ENCODE measurements around the gene MRPS2. TPM values are rescaled to one million over a fixed set of nuclear protein-coding genes. Genes with fewer than 3 reads are reported as not detected.
"Not testable (repeated sequence)": the region's sequence is repeated elsewhere in the genome, so short reads cannot be mapped to it uniquely, and the experiment has no call there.

The MRPS2 gene
- total RNA-seq, 2 experiments from 2014 or later, result 29.3 to 30.1 TPM

DNA sequence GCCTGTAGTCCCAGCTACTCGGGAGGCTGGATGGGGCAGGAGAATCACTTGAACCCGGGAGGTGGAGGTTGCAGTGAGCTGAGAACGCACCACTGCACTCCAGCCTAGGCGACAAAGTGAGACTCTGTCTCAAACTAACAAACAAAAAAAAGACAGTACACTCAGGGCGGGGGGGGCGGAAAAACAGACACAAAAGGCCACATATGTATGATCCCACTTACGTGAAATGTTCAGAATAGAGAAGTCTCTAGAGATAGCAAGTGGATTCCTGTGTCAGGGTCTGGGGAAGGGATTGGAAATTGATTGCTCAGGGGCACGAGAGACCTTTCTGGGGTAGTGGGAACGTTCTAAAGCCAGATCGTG lies 11.7 kb downstream of the MRPS2 start:
- Mint-ChIP-seq H3K4me1 (peaks cover 6% of the 10 kb centered on the region), H3K4me3 (no peak overlapping the region), H3K27ac (no peak overlapping the region), H3K27me3 (peaks cover 9% of the 10 kb centered on the region), H3K36me3 (no peaks in the 10 kb centered on the region), H3K9me3 (no peaks in the 10 kb centered on the region)
- no peak for DNase-seq
- POLR2A ChIA-PET, result no interaction called here
- no peak for ATAC-seq (ENCODE audit: low read depth)

DNA sequence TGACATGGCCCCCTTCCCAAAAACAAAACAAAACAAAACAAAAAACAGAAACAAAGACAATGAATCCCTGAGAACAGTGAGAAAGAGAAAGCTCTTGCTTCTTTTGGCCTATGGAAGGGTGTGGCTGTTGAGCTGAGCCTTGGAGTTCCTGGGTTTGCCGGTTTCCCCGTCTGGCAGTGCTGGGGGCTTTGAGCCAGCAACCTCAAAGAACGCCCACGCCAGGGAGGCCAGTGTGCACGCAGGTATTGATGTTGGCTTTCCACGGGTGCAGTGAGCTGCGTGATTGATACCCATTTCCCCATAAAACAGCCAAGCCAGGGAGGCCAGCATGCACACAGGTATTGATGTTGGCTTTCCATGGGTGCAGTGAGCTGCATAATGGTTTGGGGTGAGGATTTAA lies 12.4 kb downstream of the MRPS2 start:
- Mint-ChIP-seq H3K27ac (no peak overlapping the region), H3K4me1 (peaks cover 6% of the 10 kb centered on the region), H3K36me3 (no peaks in the 10 kb centered on the region), H3K27me3 (peaks cover 15% of the 10 kb centered on the region), H3K9me3 (no peaks in the 10 kb centered on the region), H3K4me3 (no peak overlapping the region)
- POLR2A ChIA-PET, result no interaction called here
- DNase-seq, result no peak
- ATAC-seq (ENCODE audit: low read depth), result no peak

DNA sequence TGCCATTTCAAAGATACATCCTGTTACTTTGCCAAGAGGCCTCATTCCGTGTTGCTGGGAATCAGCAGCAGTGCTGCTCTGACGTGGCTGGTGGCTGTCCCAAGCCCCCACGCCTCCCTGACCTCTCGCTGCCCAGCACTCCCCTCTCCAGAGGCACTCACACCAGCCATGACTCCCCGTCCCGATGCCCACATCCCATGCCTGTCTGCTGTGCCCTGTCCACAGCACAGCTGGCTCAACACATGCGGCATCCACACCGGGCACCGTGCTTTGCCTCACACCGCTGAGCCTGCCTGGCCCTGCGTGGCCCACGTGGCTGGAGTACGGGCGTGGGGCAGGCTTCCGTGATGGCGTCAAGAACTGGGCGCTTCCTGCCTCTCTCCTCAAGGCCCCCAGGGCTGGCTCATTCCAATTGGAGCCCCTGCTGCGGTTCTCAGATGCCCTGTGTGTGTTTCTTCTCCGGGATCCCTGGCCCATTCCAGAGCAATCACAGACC lies 12.9 kb downstream of the MRPS2 start:
- Mint-ChIP-seq H3K4me1 (peaks cover 6% of the 10 kb centered on the region), H3K27me3 (peaks cover 18% of the 10 kb centered on the region), H3K27ac (no peak overlapping the region), H3K4me3 (no peak overlapping the region), H3K9me3 (no peaks in the 10 kb centered on the region), H3K36me3 (no peaks in the 10 kb centered on the region)
- ATAC-seq (ENCODE audit: low read depth) (no peak), DNase-seq (no peak)
- POLR2A ChIA-PET, result no interaction called here

DNA sequence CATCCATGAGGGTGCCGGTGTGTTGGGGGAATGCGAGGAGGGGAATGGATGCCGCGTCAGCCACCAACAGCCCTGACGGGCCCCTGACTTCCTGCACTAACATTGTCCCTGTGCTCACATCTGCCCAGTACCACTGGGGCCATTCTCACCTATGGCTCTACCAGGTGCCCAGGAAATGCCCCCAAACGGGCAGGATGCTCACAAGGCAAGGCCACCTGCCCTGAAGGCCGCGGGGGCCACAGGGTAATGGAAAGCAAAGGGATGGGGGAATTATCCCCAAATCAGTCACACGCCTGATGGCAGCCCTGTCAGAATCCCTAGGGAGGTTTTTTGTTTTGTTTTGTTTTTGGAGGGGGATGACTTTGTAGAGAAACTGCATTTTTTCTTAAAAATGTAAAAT lies 13.4 kb downstream of the MRPS2 start:
- H3K9me3 Mint-ChIP-seq; H3K4me1 Mint-ChIP-seq; H3K27ac Mint-ChIP-seq; H3K36me3 Mint-ChIP-seq; ATAC-seq (ENCODE audit: low read depth); DNase-seq; H3K4me3 Mint-ChIP-seq; POLR2A ChIA-PET: not testable (repeated sequence)
- H3K27me3 Mint-ChIP-seq, result peaks cover 19% of the 10 kb centered on the region

DNA sequence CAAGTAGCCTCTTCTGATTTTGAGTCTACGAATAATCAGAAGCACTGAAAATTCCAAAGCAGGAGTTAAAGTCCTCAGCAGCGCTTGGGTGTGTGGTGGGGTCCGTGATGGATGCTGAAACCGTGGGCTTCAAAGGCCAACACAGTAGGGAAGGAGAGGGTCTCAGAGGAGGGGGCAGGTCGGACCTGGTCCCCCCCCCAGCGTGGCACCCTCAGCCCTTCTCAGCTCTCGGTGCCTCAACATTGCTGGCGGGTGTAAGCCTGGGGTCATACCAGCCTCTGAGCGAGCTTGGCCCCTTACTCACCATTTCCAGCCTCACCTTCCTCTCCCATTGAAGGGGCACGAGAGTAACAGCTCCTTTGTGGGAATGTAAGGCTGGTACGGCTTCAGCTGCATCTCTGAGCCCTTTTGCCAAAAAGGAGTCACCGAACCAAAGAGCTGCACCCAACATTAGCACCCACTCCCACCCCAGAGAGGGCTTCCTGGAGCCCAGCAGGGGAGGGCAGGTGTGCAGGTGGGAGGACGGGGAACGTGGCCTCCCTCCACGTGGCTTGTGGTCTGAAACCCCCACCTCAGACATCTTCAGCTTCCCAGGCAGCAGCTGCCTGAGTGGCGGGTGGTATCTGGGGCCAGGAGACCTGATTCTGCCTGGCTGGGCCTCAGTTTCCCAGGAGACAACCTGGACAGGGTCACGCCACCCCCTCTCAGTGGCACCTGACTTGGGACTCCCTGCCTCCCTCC lies 14.0 kb downstream of the MRPS2 start:
- Mint-ChIP-seq H3K27ac (no peak overlapping the region), H3K4me3 (no peak overlapping the region), H3K27me3 (peaks cover 20% of the 10 kb centered on the region), H3K9me3 (no peaks in the 10 kb centered on the region), H3K36me3 (no peaks in the 10 kb centered on the region), H3K4me1 (peaks cover 6% of the 10 kb centered on the region)
- ATAC-seq (ENCODE audit: low read depth) (no peak), DNase-seq (no peak)
- POLR2A ChIA-PET, result no interaction called here

DNA sequence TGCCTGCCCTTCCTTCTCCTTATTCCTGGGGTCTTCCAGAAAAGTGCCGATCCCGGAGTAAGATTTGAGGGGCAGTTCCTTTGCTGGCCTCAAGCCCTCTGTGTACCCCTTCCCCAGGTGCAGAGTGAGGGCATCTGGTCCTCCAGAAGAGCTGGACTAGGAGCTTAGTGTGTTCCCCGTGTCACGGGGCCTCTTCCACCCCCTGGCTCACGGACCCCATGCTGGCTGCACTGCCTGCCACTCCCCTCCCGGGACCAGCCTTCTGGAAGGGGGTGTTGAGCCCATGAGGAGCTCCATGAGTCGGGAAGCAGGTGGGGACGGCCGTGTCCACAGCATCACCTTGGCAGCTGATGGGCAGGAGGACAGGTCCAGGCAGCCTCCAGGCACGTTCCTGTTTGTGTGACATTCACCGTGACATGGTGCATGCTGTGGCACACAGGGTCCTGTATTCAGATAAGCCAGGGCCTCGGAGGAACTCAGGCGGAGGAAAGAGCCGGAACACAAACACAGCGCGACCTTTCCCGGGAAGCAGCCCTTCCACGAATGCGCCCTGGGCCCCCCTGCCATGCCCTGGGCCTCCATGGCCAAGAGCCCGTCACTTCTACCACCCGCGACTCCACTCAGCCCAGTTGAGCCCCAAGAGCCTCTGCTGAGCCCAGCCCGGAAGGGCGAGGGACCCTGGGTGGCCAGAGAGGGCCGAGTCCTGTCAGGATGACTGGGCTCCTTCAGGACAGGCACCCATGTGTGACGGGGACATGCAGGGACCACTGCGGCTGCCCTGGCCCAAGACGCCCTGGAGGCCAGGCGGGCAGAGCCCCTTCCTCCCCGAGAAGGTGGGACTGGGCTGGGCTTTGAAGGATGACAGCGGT lies 14.8 kb downstream of the MRPS2 start:
- Mint-ChIP-seq H3K4me3 (no peak overlapping the region), H3K27me3 (peaks cover 15% of the 10 kb centered on the region), H3K36me3 (no peaks in the 10 kb centered on the region), H3K4me1 (peaks cover 6% of the 10 kb centered on the region), H3K9me3 (no peaks in the 10 kb centered on the region), H3K27ac (no peak overlapping the region)
- POLR2A ChIA-PET, result no interaction called here
- no peak for ATAC-seq (ENCODE audit: low read depth)
- DNase-seq, result no peak

DNA sequence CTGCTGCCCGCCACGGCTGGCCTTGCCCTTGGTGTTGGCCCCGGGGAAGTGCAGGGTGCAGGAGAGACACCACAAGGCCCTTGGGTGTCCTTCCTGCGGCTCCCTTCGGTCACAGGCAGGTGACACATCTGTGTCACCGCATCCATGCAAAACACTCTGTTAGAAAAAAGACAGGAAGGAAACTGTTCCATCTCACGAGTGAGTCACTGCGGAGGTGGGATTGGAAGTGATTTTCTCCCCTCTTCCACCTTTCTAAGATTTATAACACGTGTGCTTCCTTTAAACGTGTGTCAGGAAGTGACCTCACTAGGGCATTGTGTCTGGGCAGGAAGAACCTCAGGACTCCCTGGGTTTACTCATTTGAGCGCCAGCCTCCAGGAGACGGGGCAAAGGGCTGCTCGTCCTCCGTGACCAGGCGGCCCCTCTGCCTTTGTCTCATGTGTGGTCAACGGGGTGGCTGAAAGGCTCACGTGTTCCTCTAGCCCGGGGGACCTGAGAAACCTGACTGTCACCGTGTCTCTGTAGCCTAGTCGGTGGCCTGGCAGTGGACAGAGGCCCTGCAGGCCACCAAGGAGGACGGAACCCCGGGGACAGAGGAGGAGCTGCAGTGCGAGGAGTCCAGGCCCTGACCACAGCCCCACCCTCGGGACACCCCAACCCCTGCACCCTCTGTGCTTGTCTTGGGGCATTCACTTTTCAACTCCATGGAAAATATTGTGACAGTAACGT lies 15.8 kb downstream of the MRPS2 start:
- Mint-ChIP-seq H3K4me3 (no peak overlapping the region), H3K27ac (no peak overlapping the region), H3K27me3 (peaks cover 17% of the 10 kb centered on the region), H3K9me3 (no peaks in the 10 kb centered on the region), H3K4me1 (peaks cover 6% of the 10 kb centered on the region), H3K36me3 (no peaks in the 10 kb centered on the region)
- ATAC-seq (ENCODE audit: low read depth) (peak; percentile 30), DNase-seq (no peak)
- POLR2A ChIA-PET, result no interaction called here

DNA sequence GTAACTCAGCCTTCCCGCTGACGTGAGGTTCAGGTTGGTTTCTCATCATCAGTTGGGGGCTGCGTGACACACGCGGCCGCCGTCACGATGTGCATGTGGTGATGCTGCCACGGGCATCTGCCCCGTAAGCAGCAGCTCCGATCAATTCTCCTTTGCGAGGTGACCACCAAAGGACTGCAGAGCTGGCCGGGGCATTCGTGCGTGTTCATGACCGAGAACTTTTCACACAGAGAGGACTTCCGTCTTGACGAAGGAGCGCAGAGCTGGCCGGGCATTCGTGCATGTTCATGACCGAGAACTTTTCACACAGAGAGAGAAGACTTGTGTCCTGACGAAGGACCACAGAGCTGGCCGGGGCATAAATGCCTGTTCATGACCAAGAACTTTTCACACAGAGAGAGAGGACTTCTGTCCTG lies 16.9 kb downstream of the MRPS2 start:
- peaks cover 17% of the 10 kb centered on the region for H3K27me3 Mint-ChIP-seq
- no peak for ATAC-seq (ENCODE audit: low read depth)
- H3K4me3 Mint-ChIP-seq, result no peak overlapping the region
- DNase-seq, result no peak
- no peaks in the 10 kb centered on the region for H3K36me3 Mint-ChIP-seq
- H3K9me3 Mint-ChIP-seq, result no peaks in the 10 kb centered on the region
- no peak overlapping the region for H3K27ac Mint-ChIP-seq
- POLR2A ChIA-PET, result no interaction called here
- peaks cover 3% of the 10 kb centered on the region for H3K4me1 Mint-ChIP-seq

DNA sequence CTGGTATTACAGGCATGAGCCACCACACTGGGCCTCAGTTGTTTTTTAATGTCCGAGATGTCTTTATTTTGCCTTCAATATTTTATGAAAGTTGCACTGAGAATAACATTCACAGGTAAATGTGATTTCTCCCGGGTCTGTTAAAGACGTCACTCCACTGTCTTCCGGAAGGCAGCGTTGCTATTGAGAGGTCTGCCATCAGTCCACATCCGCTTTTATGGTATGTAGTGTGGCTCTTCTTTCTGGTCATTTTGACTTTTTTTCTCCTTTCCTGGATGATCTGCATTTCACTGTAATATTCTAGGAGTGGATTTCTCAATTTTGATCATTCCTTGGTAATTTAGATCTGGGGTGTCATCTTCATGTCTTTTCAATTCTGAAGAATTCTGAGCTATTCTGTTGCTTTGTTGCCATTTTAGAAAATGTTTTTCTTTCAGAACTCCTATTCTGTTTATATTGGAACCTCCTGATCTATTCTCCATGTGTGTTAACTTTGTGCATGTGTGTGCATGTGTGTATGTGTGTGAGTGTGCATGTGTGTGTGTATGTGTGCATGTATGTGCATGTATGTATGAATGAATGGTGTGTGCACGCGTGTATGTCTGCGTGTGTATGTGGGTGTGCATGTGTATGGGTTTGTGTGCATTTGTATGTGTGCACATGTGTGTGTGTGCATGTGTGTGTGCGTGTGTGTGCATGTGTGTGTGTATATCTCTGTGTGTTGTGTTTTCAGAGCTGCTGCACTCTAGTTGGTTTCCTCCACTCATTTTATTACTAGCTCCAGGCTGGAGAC lies 18.9 kb downstream of the MRPS2 start:
- POLR2A ChIA-PET, result no interaction called here
- ATAC-seq (ENCODE audit: low read depth) (no peak), DNase-seq (no peak)
- H3K9me3 Mint-ChIP-seq, result no peaks in the 10 kb centered on the region
- H3K4me3 Mint-ChIP-seq, result no peak overlapping the region
- H3K4me1 Mint-ChIP-seq, result peaks cover 3% of the 10 kb centered on the region
- no peaks in the 10 kb centered on the region for H3K36me3 Mint-ChIP-seq
- no peak overlapping the region for H3K27ac Mint-ChIP-seq
- H3K27me3 Mint-ChIP-seq, result peaks cover 17% of the 10 kb centered on the region

DNA sequence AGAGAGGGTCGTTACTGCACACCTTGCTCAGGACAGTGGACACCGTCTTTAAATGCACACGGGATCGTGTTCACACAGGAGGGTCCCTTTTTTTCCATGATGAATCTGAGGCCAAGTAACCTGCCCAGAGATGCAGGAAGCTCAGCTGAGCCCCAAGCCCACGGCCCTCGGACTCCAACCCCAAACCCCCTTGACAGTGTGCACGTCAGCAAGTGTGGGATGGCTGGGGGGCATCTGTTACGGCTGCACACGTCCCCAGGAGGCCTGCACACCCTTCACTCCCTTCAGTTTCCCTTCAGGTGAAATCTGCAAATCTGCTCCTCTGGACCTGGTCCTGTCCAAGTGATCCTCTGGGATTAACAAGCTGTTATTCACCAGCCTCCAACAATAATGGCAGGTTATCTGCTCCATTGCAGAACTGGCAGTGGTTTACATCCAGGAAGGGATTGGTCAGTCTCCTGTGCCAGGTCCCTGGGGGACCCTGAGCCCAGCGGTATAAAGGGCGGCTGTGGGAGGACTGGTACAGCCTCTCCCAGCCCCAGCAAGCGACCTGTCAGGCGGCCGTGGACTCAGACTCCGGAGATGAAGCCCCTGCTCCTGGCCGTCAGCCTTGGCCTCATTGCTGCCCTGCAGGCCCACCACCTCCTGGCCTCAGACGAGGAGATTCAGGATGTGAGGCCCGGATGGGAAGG lies 20.6 kb downstream of the MRPS2 start, which contains the start of gene LCN1:
TSS of gene LCN1 (plus strand) at position 525 of the 692 bp plus-strand sequence. CDS start at position 583, 58 bp downstream.
- Mint-ChIP-seq H3K4me3 (no peak within 1 kb of the TSS), H3K27ac (no peak within 1 kb of the TSS), H3K9me3 (no peaks in the 10 kb centered on the region), H3K27me3 (peaks cover 17% of the 10 kb centered on the region), H3K4me1 (peaks cover 2% of the 10 kb centered on the region), H3K36me3 (no peaks in the 10 kb centered on the region)
- ATAC-seq (ENCODE audit: low read depth) (no peak), DNase-seq (no peak)
- POLR2A ChIA-PET, result no interaction called here

DNA sequence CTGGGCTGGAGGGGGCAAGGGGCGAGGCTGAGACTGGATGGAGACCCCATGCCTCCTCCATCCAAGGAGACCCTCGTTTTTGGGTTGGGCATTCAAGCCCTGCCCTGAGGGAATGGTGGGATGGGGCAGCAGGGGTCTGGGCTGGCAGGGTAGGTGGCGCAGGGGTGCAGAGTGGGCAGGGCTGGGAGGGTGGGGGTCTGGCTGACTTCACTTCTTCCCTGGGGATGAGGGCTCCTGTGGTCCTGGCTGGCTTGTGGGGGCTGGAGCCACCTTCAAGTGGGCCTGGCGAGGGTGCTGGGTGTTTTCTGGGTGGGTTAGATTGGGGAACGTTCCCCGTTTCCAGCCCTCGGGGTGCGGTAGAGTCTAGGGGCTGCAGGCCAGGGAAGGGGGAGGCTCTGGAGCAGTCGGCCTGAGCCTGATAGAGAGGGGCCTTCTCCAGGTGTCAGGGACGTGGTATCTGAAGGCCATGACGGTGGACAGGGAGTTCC lies 21.2 kb downstream of the MRPS2 start:
- H3K4me3 Mint-ChIP-seq, result no peak overlapping the region
- POLR2A ChIA-PET, result no interaction called here
- no peaks in the 10 kb centered on the region for H3K9me3 Mint-ChIP-seq
- no peaks in the 10 kb centered on the region for H3K4me1 Mint-ChIP-seq
- peaks cover 17% of the 10 kb centered on the region for H3K27me3 Mint-ChIP-seq
- no peak for DNase-seq
- no peak overlapping the region for H3K27ac Mint-ChIP-seq
- ATAC-seq (ENCODE audit: low read depth), result no peak
- H3K36me3 Mint-ChIP-seq, result no peaks in the 10 kb centered on the region

DNA sequence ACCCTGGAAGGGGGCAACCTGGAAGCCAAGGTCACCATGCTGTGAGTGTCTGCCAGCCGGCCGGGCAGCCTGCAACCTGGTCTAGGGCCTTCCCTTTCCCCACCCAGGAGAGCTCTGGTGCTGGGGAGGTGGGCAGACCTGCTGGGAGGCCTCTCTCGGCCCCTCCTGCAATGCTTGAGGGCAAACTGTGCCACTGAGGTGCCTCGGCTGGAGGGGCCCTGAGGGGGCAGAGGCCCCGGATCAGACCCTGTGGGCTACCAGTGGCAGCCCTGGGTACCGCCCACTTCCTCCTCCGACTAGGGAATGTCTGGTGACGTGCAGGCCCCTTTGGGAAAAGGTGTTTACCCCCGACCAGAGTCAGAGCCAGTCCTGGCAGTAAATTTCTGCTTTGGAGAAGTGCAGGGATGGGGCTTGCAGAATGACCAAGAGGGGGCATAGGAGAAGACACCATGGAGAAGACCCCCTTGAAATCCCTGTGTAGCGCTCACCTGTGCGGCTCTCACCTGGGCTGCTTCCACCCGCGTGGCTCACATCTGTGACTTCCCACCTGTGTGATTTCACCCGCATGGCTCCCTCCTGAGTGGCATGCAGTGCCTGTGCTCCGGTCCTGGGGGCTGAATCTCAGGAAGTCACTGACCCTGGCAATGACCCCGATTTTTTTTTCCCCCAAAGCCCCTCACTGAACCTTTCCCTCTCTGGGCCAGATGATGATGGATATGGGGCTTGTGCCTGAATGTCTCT lies 21.8 kb downstream of the MRPS2 start:
- ATAC-seq (ENCODE audit: low read depth) (no peak), DNase-seq (no peak)
- no peaks in the 10 kb centered on the region for H3K4me1 Mint-ChIP-seq
- no peak overlapping the region for H3K4me3 Mint-ChIP-seq
- POLR2A ChIA-PET, result no interaction called here
- peaks cover 16% of the 10 kb centered on the region for H3K27me3 Mint-ChIP-seq
- H3K36me3 Mint-ChIP-seq, result no peaks in the 10 kb centered on the region
- H3K27ac Mint-ChIP-seq, result no peak overlapping the region
- H3K9me3 Mint-ChIP-seq, result no peaks in the 10 kb centered on the region
